Right renal cortex interstitium (tissue), 3 donors: Measurements from ENCODE around the gene ANXA10. TPM values are rescaled to one million over a fixed set of nuclear protein-coding genes. Genes with fewer than 3 reads are reported as not detected.
"Not testable (repeated sequence)": the region's sequence is repeated elsewhere in the genome, so short reads cannot be mapped to it uniquely, and the experiment has no call there.

ENCODE experiments used
- DNase-seq, 3 donors: peaks; one replicate each; pipeline ENCODE4 v3.0.0-alpha.2; 2013; ENCODE audit warnings: low read depth in 3 of 3, low spot score in 2 of 3
- polyA plus RNA-seq, 3 donors: library from polyadenylated mRNA; unstranded; fragments of 120-200 nt; gene quantifications; one replicate each; pipeline ENCODE4 v1.2.1, GENCODE V29; 2013; ENCODE audit not compliant: insufficient read length in 3 of 3

ANXA10 gene
- polyA plus RNA-seq, 3 donors: 0.17 to 0.43 (median 0.25) TPM

- DNase-seq: peak; percentile 45 to 66 (median 49)
These were observed 61.5 kb downstream of the ANXA10 start for GRCh38 chr4:168153596-168154440.

GRCh38 chr4:168154546-168155277, 62.4 kb downstream of the ANXA10 start:
- no peak for DNase-seq

- no peak for DNase-seq
These were observed 70.3 kb downstream of the ANXA10 start for GRCh38 chr4:168162604-168163003.

DNA sequence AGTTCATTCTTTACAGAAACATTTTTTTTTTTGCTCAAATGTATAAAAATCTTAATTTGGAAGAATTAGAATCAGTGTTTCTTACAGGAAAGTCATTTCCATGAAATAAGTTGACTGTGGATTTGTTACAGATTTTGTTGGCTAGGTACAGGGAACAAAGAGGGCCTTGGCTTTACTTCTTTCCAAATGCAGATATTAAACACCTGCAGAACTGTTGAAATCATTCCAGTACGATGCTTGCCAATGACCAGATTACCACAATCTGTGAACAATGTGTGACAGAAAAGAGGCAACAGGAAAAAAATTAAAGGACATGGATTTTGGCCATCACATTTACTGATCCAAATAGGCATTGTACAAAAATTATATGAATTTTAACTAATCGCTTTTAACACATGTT, 70.8 kb downstream of the ANXA10 start:
- no peak for DNase-seq

DNA sequence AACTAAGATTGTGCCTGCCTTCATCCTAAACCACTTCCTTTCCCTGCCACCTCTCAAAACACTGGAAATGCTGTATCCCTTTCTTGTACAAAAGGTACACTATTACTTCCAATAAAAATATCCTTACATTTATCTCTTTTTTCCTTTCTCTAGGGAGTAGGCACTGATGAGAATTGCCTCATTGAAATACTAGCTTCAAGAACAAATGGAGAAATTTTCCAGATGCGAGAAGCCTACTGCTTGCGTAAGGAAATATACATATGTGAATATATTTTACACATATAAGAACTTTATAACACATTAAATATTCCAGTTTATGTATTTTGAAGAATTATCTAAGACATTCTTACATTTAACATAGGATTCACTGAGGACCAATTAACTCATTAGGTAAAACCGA, 71.7 kb downstream of the ANXA10 start:
- no peak for DNase-seq

- DNase-seq: no peak
These were observed 72.7 kb downstream of the ANXA10 start for GRCh38 chr4:168164915-168165548.

- no peak for DNase-seq
These were observed 75.5 kb downstream of the ANXA10 start for GRCh38 chr4:168167714-168168284.

- no peak for DNase-seq
These were observed 82.0 kb downstream of the ANXA10 start for GRCh38 chr4:168174308-168174707.

DNA sequence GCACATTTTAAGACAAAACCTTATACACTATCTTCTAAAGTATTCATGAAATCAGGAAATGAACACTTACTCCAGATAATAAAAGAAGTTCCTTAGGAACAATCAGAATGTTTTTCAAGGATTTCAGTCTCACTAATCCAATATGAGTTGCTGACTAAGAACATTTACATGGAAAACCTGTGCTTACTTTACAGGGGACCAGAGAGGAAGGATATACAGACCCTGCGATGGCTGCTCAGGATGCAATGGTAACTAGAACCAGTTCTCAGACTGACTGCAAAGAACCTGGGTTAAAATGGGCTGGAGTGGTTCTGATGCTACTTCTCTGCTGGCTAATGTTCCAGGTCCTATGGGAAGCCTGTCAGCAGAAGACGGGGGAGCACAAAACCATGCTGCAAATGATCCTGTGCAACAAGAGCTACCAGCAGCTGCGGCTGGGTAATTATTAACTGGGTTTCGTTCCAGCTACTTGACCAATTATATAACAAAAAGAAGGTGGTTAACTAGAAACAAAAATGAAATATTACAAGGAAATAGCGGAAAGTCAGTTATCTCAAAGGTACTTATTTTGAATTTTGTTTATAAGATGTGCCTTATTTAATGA, 85.3 kb downstream of the ANXA10 start:
- peak in 1 of 3 donors; percentile 18 for DNase-seq

GRCh38 chr4:168183717-168184571, 91.6 kb downstream of the ANXA10 start:
- DNase-seq: peak in 2 of 3 donors; percentile 10 to 13

GRCh38 chr4:168188754-168189153, 96.4 kb downstream of the ANXA10 start:
- DNase-seq: no peak

GRCh38 chr4:168197926-168198325, 105.6 kb downstream of the ANXA10 start:
- DNase-seq: no peak

DNA sequence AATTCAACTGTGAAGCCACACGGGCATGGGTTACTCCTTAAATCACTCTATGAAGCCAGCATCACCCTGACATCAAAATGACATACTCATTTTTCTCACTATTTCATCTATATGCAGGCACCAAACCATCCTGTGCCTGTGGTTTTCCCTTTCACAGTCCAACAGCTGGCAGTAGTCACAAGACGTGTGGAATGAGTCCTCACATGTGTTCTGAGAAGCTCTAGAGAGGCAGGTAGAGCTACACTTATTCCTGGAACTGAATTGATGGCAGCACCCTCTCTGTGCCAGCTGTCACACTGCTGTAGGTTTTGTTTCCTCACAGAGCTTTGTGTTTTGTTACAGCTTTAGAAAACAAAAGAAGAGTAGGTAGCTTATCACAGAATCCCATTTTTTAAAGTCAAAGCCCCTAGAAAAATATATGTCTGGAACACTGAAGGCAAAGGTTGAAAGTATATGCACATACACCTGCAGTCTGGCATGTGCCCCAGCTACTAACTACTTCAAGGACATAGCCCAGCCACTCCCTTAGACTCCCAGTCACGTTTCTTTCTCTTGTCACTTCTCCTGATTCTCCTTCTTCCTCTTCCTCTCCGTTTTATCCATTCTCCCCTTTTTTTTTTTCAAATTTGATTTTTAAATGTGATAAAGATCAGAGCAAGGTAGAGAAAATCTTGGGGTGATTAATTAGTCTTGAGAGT, 107.1 kb downstream of the ANXA10 start:
- no peak for DNase-seq

- DNase-seq: no peak
These were observed 108.3 kb downstream of the ANXA10 start for GRCh38 chr4:168200685-168201084.

DNA sequence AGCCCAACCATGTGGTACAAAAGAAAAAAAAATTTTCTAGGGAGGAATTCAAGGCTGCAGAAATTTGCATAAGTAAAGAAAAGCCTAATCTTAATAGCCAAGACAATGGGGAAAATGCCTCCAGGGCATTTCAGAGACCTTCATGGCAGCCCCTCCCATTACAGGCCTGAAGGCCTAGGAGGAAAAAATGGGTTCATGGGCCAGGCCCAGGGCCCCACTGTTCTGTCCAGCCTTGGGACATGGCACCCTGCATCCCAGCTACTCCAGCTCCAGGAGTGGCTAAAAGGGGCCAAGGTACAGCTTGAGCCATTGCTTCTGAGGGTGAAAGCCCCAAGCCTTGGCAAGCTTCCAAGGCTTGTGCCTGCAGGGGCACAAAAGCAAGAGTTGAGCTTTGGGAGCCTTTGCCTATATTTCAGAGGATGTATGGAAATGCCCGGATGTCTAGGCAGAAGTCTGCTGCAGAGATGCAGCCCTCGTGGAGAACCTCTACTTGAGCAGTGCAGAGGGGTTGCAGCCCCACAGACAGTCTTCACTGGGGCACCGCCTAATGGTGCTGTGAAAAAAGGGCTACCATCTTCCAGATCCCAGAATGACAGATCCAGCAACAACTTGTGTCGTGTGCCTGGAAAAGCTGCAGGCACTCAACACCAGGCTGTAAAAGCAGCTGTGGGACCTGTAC, 111.0 kb downstream of the ANXA10 start:
- DNase-seq: no peak

- no peak for DNase-seq
These were observed 116.7 kb downstream of the ANXA10 start for GRCh38 chr4:168208957-168209614.

GRCh38 chr4:168212656-168213055, 120.3 kb downstream of the ANXA10 start:
- DNase-seq: no peak

- not testable (repeated sequence) for DNase-seq
These were observed 121.2 kb downstream of the ANXA10 start for GRCh38 chr4:168213511-168213910.
